Testis (tissue), 3 donors: ENCODE data around the gene CREG1. TPM values are rescaled to one million over a fixed set of nuclear protein-coding genes. Genes with fewer than 3 reads are reported as not detected.

Experiments
- DNase-seq: peaks from one replicate; pipeline ENCODE4 v3.0.0-alpha.2; 2019
- H3K27ac ChIP-seq, 2 donors: fragments of 200-600 bp; sonication (generic); one replicate each; pipeline ENCODE4 v1.5.1; 2019
- H3K27me3 ChIP-seq: fragments of 200-600 bp; sonication (generic); one replicate; pipeline ENCODE4 v1.5.1; 2019
- H3K36me3 ChIP-seq: fragments of 200-600 bp; sonication (generic); one replicate; pipeline ENCODE4 v1.5.1; 2017; ENCODE audit warnings: low read depth; ENCODE audit errors: missing control alignments
- H3K4me1 ChIP-seq: fragments of 200-600 bp; sonication (generic); one replicate; pipeline ENCODE4 v1.5.1; 2019
- H3K4me3 ChIP-seq, 2 donors: fragments of 200-600 bp; sonication (generic); one replicate each; pipeline ENCODE4 v1.5.1; 2017 to 2019
- H3K9me3 ChIP-seq: fragments of 200-600 bp; sonication (generic); one replicate; pipeline ENCODE4 v1.5.1; 2017
- CTCF ChIP-seq, 3 experiments: fragments of 450-650 bp in 2 of 3; fragments of 200-600 bp in 1 of 3; sonication (generic) in 1 of 3; IDR thresholded peaks; one replicate each; pipeline ENCODE4 v1.5.1; 2016 to 2019; ENCODE audit warnings: antibody characterized with exemption in 3 of 3, mild to moderate bottlenecking in 2 of 3, moderate library complexity in 1 of 3
- POLR2A ChIP-seq: fragments of 450-650 bp; IDR thresholded peaks from one replicate; pipeline ENCODE4 v1.6.1; 2017; ENCODE audit warnings: antibody characterized with exemption, mild to moderate bottlenecking, moderate library complexity
- WGBS, 2 donors: methylation state at CpG; one replicate each; pipeline ENCODE4 v1.1.5; 2018; 5-methylcytosine and 5-hydroxymethylcytosine counted together
- intact Hi-C: fragments of 100-400 bp; cut with DNase I; formaldehyde crosslinking; loops from one replicate; pipeline ENCODE4 v1.15.1; 2023; ENCODE audit warnings: low total_unique reads
- polyA plus RNA-seq: library from polyadenylated mRNA; stranded (reverse); fragments of 350-450 nt; fragmentation: Illumina TruSeq; extraction: RNeasy Lipid Tissue Mini Kit (QIAGEN cat#74804); gene quantifications from one replicate; pipeline ENCODE4 v1.2.3, GENCODE V29; 2014; ENCODE audit warnings: low read depth, low replicate concordance; ENCODE audit not compliant: insufficient read depth
- total RNA-seq, 2 donors: library from RNA; depleted of rRNA; stranded (reverse); fragments of >200 nt; gene quantifications; one replicate each; pipeline ENCODE4 v1.2.3, GENCODE V29; 2016

The CREG1 gene
- total and polyA plus RNA-seq, 3 donors from 2014 or later: 82.4 to 215 (median 181) TPM

GRCh38 chr1:167594822-167595221 lies 41.3 kb upstream of the CREG1 start:
- WGBS, 2 donors: 60 to 73% methylated on average over 6 of the region's 6 CpGs
- Histone ChIP-seq H3K36me3 (no peaks in the 10 kb centered on the region), H3K27me3 (no peaks in the 10 kb centered on the region), H3K9me3 (no peaks in the 10 kb centered on the region), H3K27ac (no peak overlapping the region), H3K4me3 (no peak overlapping the region), H3K4me1 (no peaks in the 10 kb centered on the region)
- intact Hi-C loops: no loop called here
- TF ChIP-seq POLR2A (no peak), CTCF (IDR thresholded peaks at IDR 0.05) (no peak)
- DNase-seq: no peak

GRCh38 chr1:167593860-167594259 lies 40.3 kb upstream of the CREG1 start:
- no peak for DNase-seq
- Histone ChIP-seq H3K4me3 (no peak overlapping the region), H3K27ac (no peak overlapping the region), H3K9me3 (no peaks in the 10 kb centered on the region), H3K36me3 (no peaks in the 10 kb centered on the region), H3K4me1 (no peaks in the 10 kb centered on the region), H3K27me3 (no peaks in the 10 kb centered on the region)
- 78 to 81% methylated on average over 5 of the region's 5 CpGs for WGBS, 2 donors
- intact Hi-C loops: no loop called here
- TF ChIP-seq POLR2A (no peak), CTCF (IDR thresholded peaks at IDR 0.05) (no peak)

GRCh38 chr1:167592475-167592874 lies 38.9 kb upstream of the CREG1 start:
- H3K27ac ChIP-seq: no peak overlapping the region
- intact Hi-C loops: no loop called here
- H3K9me3 ChIP-seq: no peaks in the 10 kb centered on the region
- no peaks in the 10 kb centered on the region for H3K27me3 ChIP-seq
- no peak for TF ChIP-seq CTCF (IDR thresholded peaks at IDR 0.05)
- no peak for TF ChIP-seq POLR2A
- H3K4me3 ChIP-seq: no peak overlapping the region
- no peaks in the 10 kb centered on the region for H3K4me1 ChIP-seq
- H3K36me3 ChIP-seq: no peaks in the 10 kb centered on the region
- no peak for DNase-seq

- H3K4me3 ChIP-seq: no peak overlapping the region
- no peaks in the 10 kb centered on the region for H3K36me3 ChIP-seq
- intact Hi-C loops: no loop called here
- no peaks in the 10 kb centered on the region for H3K4me1 ChIP-seq
- no peaks in the 10 kb centered on the region for H3K9me3 ChIP-seq
- WGBS, 2 donors: 92 to 97% methylated on average over 2 of the region's 2 CpGs
- TF ChIP-seq CTCF (IDR thresholded peaks at IDR 0.05): no peak
- no peak for TF ChIP-seq POLR2A
- H3K27me3 ChIP-seq: no peaks in the 10 kb centered on the region
- no peak overlapping the region for H3K27ac ChIP-seq
- DNase-seq: no peak
Measured at GRCh38 chr1:167588361-167588760, 34.8 kb upstream of the CREG1 start.

GRCh38 chr1:167587872-167588271 lies 34.3 kb upstream of the CREG1 start:
- DNase-seq: no peak

More at GRCh38 chr1:167587872-167588271, 34.3 kb upstream of the CREG1 start:
- H3K4me3 ChIP-seq: no peak overlapping the region
- TF ChIP-seq POLR2A: no peak
- no peak for TF ChIP-seq CTCF (IDR thresholded peaks at IDR 0.05)
- H3K27me3 ChIP-seq: no peaks in the 10 kb centered on the region
- intact Hi-C loops: no loop called here
- no peaks in the 10 kb centered on the region for H3K4me1 ChIP-seq
- no peaks in the 10 kb centered on the region for H3K9me3 ChIP-seq
- WGBS, 2 donors: 84 to 94% methylated on average over 1 of the region's 1 CpG
- no peaks in the 10 kb centered on the region for H3K36me3 ChIP-seq
- H3K27ac ChIP-seq: no peak overlapping the region
